ENCODE data around the gene GBX1. TPM values are rescaled to one million over a fixed set of nuclear protein-coding genes. Genes with fewer than 3 reads are reported as not detected.
A peak's percentile ranks its signal among the peaks of the same experiment; 100 is the strongest.

The GBX1 gene
- total RNA-seq, 2 experiments from 2014 or later = not detected

DNA sequence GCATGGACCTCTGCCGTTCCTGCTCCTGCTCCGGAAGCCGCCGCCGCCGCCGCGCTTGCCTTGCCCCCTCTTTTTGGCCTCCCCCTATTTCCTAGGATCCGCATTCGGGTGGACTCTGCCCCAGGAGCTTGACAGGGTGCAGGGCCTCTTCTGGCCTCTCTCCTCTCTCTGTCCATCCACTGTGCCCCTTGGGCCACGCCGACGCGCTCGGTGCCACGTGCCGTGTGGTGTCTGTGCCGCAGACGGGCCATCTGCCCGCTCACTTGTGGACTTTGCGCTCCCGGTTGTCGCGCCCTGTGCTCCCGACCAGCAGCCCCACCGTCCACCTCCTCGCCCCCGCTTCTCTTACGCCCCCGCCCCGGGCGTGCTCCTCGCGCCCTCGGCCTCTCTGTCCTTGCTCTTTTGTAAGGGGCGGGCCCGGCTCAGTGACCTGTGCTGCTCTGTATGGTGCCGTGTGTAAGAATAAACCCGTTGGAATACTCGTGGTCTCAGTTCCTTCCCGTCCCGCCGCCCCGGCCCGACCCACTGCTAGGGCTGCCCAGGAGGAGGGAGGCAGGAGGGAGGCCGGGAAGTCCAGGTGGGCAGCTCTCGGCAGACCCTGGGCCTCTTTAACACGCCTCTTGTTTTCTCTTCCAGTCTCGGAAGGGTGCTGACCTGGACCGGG is 44.2 kb downstream of the GBX1 start:
- Mint-ChIP-seq H3K27ac (no peak overlapping the region), H3K9me3 (ENCODE audit: low read depth) (no peaks in the 10 kb centered on the region), H3K27me3 (peaks cover 3% of the 10 kb centered on the region), H3K4me3 (no peak overlapping the region), H3K36me3 (no peaks in the 10 kb centered on the region), H3K4me1 (no peaks in the 10 kb centered on the region)
- ATAC-seq (no peak), DNase-seq (no peak)
- CTCF ChIA-PET = interaction anchor here (0.6 to 4.1 kb wide), 57 partner anchors 8 to 246 kb away, joined by 3 to 60 read pairs (median 5); partner anchors contain the start of genes ABCB8, ABCF2 and TMUB1

DNA sequence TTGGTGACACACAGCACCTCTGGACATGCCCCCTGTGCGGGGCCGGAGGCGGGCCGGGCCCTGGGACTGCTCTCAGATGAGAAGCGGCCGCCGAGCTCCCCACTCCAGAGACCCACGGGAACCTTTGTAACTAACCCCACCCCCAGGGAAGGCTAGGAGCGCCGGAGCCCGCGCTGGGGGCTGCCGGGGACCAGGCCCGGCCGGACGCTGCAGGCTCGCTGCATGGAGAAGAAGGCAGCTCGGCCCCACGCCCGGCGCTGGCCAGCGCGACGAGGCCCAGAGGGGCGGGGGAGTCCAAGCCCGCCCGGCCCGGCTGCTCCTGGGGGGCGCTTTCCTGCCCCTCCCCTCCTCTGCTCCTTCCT is 44.7 kb downstream of the GBX1 start:
- CTCF ChIA-PET = interaction anchor here (1.5 to 4.1 kb wide), 5 partner anchors 20 to 193 kb away, joined by 5 to 60 read pairs (median 8); no protein-coding TSS in a partner anchor
- no peak for ATAC-seq
- no peak for DNase-seq
- Mint-ChIP-seq H3K36me3 (no peaks in the 10 kb centered on the region), H3K9me3 (ENCODE audit: low read depth) (no peaks in the 10 kb centered on the region), H3K4me1 (no peaks in the 10 kb centered on the region), H3K4me3 (no peak overlapping the region), H3K27me3 (peaks cover 3% of the 10 kb centered on the region), H3K27ac (no peak overlapping the region)

DNA sequence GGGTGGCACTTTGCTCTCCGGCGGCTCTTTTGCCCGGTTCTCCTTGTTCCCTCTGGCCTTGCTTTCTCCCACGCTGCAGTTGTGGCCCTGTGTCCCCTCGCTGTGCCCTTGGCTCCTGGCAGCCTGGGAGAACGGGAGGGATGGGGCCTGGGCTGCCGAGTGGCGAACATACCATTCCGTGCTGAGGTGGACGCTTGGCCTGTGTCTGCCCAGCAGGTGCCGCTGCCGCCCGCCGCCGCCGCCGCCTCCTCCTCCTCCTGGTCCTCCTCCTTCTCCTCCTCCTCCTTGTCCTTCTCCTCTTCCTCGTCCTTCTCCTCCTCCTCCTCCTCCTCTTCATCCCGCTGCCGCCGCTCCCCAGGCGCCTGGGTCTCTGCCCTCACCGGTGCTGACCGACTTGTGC is 45.2 kb downstream of the GBX1 start:
- Mint-ChIP-seq H3K27ac (no peak overlapping the region), H3K4me3 (no peak overlapping the region), H3K36me3 (no peaks in the 10 kb centered on the region), H3K9me3 (ENCODE audit: low read depth) (no peaks in the 10 kb centered on the region), H3K27me3 (peaks cover 3% of the 10 kb centered on the region), H3K4me1 (peaks cover 2% of the 10 kb centered on the region)
- DNase-seq (no peak), ATAC-seq (no peak)
- CTCF ChIA-PET = interaction anchor here (4.1 kb wide), 1 partner anchor 123 kb away, joined by 60 read pairs; no protein-coding TSS in a partner anchor

DNA sequence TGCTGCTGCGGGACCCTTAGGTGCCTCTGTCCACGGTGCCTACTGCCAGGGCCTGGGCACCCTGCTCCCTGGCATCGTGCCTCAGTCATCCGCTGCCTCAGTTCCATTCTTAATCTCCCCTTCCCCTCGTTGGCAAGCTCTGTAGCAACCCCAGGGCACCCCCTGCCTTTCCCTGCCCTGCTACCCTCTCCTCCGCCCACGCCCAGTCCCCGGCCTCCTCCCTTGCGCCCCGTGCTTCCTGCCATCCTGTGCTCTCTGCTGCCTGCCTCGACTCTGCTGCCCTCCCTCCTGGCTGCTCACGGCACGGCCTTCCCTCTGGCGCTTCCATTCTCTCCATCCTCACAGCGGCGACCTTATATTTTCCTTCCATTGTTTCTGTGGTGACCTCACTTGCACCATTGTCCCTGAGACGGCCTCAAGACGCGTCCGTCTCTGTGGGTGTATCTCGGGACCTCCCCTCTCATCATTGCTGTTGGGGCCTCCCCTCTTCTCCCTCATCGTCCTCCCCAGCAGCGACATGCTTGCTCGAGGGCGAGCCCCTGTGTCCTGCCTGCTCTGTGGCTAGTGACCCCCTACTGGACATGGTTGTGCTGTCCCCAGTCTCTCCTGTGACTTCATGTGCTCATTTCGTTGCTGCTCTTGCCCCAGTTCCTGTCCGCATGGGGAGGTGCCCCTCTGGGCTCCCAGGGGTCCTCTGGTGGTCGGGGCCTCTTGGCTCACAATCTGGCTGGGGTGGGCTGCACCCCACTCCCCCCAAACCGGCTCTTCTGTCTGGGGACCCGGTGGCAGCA is 45.9 kb downstream of the GBX1 start:
- CTCF ChIA-PET = interaction anchor here (1.2 to 2.9 kb wide), 4 partner anchors 11 to 223 kb away, joined by 3 to 16 read pairs (median 6); no protein-coding TSS in a partner anchor
- H3K9me3 Mint-ChIP-seq (ENCODE audit: low read depth) = no peaks in the 10 kb centered on the region
- H3K4me1 Mint-ChIP-seq = peaks cover 4% of the 10 kb centered on the region
- DNase-seq (no peak), ATAC-seq (no peak)
- H3K27ac Mint-ChIP-seq = no peak overlapping the region
- no peak overlapping the region for H3K4me3 Mint-ChIP-seq
- H3K27me3 Mint-ChIP-seq = peaks cover 3% of the 10 kb centered on the region
- no peaks in the 10 kb centered on the region for H3K36me3 Mint-ChIP-seq

DNA sequence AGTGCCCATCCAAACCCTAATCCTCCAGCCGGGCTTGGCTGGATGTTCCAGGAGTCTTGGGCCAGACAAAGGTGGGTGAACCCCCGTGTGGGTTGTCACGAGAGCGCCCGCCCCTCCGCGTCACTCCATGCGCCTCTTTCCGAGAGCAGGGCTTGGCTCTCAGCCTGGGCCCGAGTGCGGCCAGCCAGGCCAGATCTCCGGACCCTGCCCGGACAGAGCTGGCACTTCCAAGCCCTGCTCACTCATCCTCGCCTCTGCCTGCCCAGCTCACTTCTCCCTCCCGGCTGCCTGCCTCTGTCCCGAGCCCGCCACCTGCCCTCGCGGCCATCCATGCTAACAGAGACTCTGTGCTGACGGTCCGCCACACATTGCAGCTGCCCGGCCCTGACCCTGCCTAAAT is 46.6 kb downstream of the GBX1 start:
- no peak overlapping the region for H3K4me3 Mint-ChIP-seq

DNA sequence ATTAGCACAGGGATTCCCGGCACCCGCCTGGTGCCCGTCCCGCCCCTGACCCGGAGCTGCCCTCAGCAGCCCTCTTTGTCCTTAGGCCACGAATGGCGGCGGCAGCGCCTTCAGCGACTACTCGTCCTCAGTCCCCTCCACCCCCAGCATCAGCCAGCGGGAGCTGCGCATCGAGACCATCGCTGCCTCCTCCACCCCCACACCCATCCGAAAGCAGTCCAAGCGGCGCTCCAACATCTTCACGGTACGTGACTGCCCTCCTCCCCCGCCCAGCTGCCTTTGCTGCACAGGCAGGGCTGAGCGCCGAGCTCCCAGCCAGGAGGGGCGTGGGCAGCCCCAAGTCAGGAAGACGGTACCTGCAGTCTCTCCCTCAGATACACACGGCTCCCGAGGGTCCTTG is 47.6 kb downstream of the GBX1 start:
- H3K4me1 Mint-ChIP-seq = peaks cover 5% of the 10 kb centered on the region
- ATAC-seq (no peak), DNase-seq (no peak)
- no peaks in the 10 kb centered on the region for H3K9me3 Mint-ChIP-seq (ENCODE audit: low read depth)
- H3K27me3 Mint-ChIP-seq = peaks cover 3% of the 10 kb centered on the region
- H3K4me3 Mint-ChIP-seq = no peak overlapping the region
- H3K27ac Mint-ChIP-seq = no peak overlapping the region
- H3K36me3 Mint-ChIP-seq = no peaks in the 10 kb centered on the region
- CTCF ChIA-PET = interaction anchor here (1.2 to 2.9 kb wide), 5 partner anchors 9 to 184 kb away, joined by 3 to 16 read pairs (median 5); partner anchors contain the start of gene GBX1

More for the DNA sequence above, 46.6 kb downstream of the GBX1 start:
- no peak overlapping the region for H3K27ac Mint-ChIP-seq
- CTCF ChIA-PET = interaction anchor here (0.6 to 2.9 kb wide), 5 partner anchors 10 to 223 kb away, joined by 3 to 16 read pairs (median 3); no protein-coding TSS in a partner anchor
- H3K27me3 Mint-ChIP-seq = peaks cover 3% of the 10 kb centered on the region
- H3K36me3 Mint-ChIP-seq = no peaks in the 10 kb centered on the region
- ATAC-seq (no peak), DNase-seq (no peak)
- no peaks in the 10 kb centered on the region for H3K9me3 Mint-ChIP-seq (ENCODE audit: low read depth)
- peaks cover 4% of the 10 kb centered on the region for H3K4me1 Mint-ChIP-seq

DNA sequence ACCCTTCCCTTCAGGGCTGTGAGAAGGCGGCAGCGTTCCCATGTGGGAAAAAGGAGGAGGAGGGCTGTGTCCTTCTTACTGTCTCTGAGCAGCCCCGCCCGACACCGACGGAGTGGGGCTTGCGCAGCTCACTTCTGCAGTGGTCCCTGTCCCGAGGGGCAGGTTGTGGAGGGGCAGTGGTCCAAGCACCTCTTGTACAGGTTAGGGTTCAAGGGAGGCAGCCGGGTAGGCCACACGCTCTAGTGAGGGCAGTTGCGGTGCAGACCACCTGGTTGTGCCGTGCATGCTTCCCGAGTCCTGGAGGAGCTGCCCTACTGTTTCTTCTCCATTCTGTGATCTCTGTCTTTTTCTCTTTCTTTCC is 48.5 kb downstream of the GBX1 start:
- peaks cover 5% of the 10 kb centered on the region for H3K4me1 Mint-ChIP-seq
- ATAC-seq (no peak), DNase-seq (no peak)
- CTCF ChIA-PET = interaction anchor here (1.2 to 2.9 kb wide), 3 partner anchors 8 to 156 kb away, joined by 5 to 16 read pairs (median 5); partner anchors contain the start of gene GBX1
- H3K27ac Mint-ChIP-seq = no peak overlapping the region
- peaks cover 2% of the 10 kb centered on the region for H3K27me3 Mint-ChIP-seq
- no peaks in the 10 kb centered on the region for H3K36me3 Mint-ChIP-seq
- H3K4me3 Mint-ChIP-seq = no peak overlapping the region
- no peaks in the 10 kb centered on the region for H3K9me3 Mint-ChIP-seq (ENCODE audit: low read depth)

DNA sequence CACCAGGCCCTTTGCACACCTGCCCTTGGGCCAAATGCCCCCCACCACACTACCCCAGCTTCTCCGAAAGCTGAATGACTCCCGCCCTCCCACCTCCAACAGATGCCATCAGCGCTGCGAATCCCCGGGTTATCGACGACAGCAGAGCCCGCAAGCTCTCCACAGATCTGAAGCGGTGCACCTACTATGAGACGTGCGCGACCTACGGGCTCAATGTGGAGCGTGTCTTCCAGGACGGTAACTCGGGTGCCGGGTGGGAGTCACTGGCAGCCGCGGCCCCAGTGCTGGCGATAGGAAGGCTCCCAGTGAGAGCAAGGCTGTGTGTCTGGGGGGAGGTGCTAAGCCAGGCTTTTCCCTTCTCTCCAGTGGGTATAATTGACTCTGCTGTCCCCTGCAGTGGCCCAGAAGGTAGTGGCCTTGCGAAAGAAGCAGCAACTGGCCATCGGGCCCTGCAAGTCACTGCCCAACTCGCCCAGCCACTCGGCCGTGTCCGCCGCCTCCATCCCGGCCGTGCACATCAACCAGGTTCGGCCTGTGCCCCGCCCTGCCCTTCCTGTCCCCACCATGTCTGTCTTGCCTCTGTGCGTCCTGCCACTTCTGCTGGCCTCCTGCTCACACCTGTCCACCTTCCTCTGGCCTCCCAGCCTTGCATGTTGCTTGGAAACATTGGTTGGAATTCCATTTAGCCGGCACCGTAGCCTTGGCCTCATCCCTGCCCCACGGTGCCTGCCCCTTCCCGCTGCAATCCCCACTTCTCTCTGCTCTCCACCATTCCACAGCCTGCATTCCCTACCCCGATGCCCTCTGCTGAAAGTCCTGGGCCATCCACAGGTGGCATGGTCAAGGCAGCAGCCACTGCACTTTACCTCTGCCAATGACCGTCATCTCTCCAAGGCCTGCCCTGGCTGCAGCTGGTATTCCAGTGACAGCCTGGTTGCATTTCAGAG is 49.1 kb downstream of the GBX1 start:
- Mint-ChIP-seq H3K36me3 (no peaks in the 10 kb centered on the region), H3K27ac (no peak overlapping the region), H3K4me3 (no peak overlapping the region), H3K27me3 (peaks cover 9% of the 10 kb centered on the region), H3K4me1 (peaks cover 5% of the 10 kb centered on the region), H3K9me3 (ENCODE audit: low read depth) (no peaks in the 10 kb centered on the region)
- CTCF ChIA-PET = interaction anchor here (1.2 to 2.9 kb wide), 4 partner anchors 8 to 155 kb away, joined by 3 to 16 read pairs (median 5); partner anchors contain the start of gene GBX1
- ATAC-seq = no peak
- no peak for DNase-seq

DNA sequence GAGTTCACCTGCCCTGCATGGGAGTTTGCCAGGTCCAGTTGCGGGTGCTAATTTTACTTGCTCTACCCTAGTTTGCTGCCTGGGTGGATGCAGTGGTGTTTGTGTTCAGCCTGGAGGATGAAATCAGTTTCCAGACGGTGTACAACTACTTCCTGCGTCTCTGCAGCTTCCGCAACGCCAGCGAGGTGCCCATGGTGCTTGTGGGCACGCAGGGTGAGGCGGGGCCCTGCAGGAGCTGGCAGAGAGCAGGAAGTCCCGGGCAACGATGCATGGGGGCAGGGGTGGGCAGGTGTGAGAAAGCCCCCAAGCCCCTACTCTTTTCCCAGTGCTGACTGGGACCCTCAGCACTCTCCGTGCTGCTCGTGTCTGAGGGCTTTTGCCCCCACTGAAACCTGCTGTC is 49.9 kb downstream of the GBX1 start:
- CTCF ChIA-PET = interaction anchor here (0.7 to 1.4 kb wide), 4 partner anchors 49 to 219 kb away, joined by 3 to 6 read pairs (median 4); no protein-coding TSS in a partner anchor

DNA sequence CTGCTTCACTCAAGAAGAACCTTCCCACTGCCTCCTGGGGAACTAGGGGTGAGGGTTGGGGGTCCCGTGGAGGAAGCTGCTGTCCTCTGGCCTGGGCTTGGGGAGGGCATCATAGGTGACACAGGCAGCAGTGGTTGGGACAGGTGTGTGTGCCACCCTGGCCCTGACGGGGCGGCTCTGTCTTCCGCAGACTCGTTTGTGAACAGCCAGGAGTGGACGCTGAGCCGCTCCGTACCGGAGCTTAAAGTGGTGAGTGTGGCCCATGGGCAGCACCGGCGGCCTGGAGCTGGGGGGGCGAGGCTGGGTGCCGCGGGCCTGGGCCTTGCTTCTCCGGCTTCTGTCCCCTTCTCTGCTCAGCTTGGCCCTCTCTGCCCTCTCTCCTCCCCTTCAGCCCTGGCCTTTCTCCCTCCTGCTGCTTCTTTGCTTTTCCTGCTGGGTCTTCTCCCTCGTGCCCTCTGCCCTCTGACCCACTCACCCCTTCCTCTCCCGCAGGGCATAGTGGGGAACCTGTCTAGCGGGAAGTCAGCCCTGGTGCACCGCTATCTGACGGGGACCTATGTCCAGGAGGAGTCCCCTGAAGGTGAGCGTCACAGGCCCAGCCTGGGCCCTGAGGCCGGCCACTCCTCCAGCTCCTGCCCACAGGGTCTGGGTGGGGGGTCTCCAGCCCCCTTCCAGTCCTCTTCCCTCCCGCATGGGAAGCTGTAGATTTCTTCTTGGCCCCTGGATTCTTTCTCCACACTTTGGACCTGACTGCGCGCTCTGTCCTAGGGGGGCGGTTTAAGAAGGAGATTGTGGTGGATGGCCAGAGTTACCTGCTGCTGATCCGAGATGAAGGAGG is 50.7 kb downstream of the GBX1 start:
- Mint-ChIP-seq H3K4me1 (peaks cover 5% of the 10 kb centered on the region), H3K27ac (no peak overlapping the region), H3K27me3 (peaks cover 15% of the 10 kb centered on the region), H3K36me3 (no peaks in the 10 kb centered on the region), H3K9me3 (ENCODE audit: low read depth) (no peaks in the 10 kb centered on the region), H3K4me3 (peak overlapping the region; percentile 27)
- CTCF ChIA-PET = interaction anchor here (0.5 to 3.0 kb wide), 8 partner anchors 7 to 218 kb away, joined by 3 to 11 read pairs (median 5); no protein-coding TSS in a partner anchor
- ATAC-seq = no peak
- DNase-seq = no peak

More for the DNA sequence above, 49.9 kb downstream of the GBX1 start:
- H3K4me1 Mint-ChIP-seq = peaks cover 5% of the 10 kb centered on the region
- ATAC-seq (no peak), DNase-seq (no peak)
- H3K27me3 Mint-ChIP-seq = peaks cover 12% of the 10 kb centered on the region
- H3K27ac Mint-ChIP-seq = peak overlapping the region; percentile 63
- H3K36me3 Mint-ChIP-seq = no peaks in the 10 kb centered on the region
- no peaks in the 10 kb centered on the region for H3K9me3 Mint-ChIP-seq (ENCODE audit: low read depth)
- H3K4me3 Mint-ChIP-seq = peak overlapping the region; percentile 27

DNA sequence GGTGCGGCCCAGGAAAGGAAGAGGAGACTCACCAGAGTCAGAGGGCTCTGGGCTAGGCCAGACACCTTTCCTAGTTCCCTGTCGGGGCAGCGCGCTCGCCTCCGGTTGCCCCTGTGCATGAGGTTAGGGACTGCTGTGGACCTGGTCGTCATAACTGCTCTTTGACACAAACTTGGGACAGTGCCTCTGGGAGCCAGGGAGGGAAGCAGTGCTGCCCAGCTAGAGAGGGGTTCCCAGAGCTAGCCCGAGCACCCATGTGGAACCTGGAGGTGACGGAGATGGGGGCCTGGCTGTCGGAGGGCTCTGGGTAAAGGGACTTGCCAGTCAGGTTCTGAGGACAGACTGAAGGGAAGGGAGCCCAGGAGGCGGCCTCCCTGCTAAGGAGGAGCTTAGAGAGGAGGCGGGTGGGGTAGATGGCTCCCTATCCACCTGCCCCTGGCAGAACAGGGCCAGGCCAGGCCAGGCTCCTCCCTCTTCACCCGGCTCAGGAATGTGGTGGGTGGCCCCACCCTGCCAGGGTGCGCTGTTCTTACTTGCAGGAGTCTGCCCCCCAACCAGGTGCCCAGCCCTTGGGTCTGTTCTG is 51.6 kb downstream of the GBX1 start:
- H3K9me3 Mint-ChIP-seq (ENCODE audit: low read depth) = no peaks in the 10 kb centered on the region
- peaks cover 16% of the 10 kb centered on the region for H3K27me3 Mint-ChIP-seq
- H3K4me3 Mint-ChIP-seq = peak overlapping the region; percentile 46
- H3K36me3 Mint-ChIP-seq = no peaks in the 10 kb centered on the region
- H3K27ac Mint-ChIP-seq = no peak overlapping the region
- ATAC-seq (no peak), DNase-seq (no peak)
- peaks cover 5% of the 10 kb centered on the region for H3K4me1 Mint-ChIP-seq
- CTCF ChIA-PET = interaction anchor here (0.5 to 3.0 kb wide), 10 partner anchors 8 to 217 kb away, joined by 3 to 11 read pairs (median 4); partner anchors contain the start of genes ABCB8 and ABCF2

All from activated CD8-positive, alpha-beta memory T cell treated with anti-CD3 and anti-CD28 coated beads, Interleukin-2, amount 10 ng/mL, durations not matched to agents 7 days and 5 days (primary cell).